Fibroblast of mammary gland (primary cell): ENCODE data around the gene RNF208.

Experiments used
- DNase-seq: peaks from one replicate; pipeline ENCODE4 v3.0.0-alpha.2; 2010; ENCODE audit warnings: low read depth
- H3K4me3 ChIP-seq: 2 replicates; pipeline ENCODE4 v1.5.1; 2011; ENCODE audit warnings: low read depth, mild to moderate bottlenecking, low read length, moderate library complexity; ENCODE audit not compliant: control insufficient read depth
- TF ChIP-seq, protein P1 (sequence below): conservative IDR thresholded peaks from 2 replicates; pipeline ENCODE4 v1.5.1; 2011; ENCODE audit warnings: low read depth, low read length, inconsistent platforms; ENCODE audit not compliant: control insufficient read depth, insufficient read depth

RNF208 gene

DNA sequence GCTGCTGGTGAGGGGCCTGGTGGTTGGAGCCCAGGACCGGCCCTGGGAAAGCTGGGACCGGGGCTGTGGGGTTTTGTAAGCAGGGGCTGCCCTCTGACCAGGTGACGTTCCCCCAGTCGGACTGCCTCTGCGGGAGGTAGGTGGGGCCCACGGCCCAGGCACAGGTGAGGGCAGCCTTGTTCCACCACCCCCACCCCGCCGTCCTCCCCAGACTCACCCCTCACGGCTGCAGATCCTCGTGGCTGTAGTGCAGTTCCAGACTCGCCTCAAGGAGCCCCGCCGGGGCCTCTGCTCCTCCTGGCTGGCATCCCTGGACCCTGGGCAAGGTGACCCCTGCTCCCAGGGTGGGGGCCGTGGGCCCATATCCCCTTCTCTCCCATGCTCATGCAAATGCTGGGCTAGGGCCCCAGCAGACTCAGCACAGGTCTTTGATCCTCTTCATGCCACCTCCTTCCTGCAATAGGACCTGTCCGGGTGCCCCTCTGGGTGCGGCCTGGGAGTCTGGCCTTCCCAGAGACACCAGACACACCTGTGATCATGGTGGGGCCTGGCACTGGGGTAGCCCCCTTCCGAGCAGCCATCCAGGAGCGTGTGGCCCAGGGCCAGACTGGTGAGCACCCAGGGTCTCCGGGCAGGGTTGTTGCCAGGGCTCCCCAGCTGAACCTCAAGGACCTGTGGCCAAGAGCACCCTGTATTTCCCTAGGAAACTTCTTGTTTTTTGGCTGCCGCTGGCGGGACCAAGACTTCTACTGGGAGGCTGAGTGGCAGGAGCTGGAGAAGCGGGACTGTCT is 6.6 kb downstream of the RNF208 start:
- H3K4me3 ChIP-seq: no peak overlapping the region
- TF ChIP-seq, protein P1, sequence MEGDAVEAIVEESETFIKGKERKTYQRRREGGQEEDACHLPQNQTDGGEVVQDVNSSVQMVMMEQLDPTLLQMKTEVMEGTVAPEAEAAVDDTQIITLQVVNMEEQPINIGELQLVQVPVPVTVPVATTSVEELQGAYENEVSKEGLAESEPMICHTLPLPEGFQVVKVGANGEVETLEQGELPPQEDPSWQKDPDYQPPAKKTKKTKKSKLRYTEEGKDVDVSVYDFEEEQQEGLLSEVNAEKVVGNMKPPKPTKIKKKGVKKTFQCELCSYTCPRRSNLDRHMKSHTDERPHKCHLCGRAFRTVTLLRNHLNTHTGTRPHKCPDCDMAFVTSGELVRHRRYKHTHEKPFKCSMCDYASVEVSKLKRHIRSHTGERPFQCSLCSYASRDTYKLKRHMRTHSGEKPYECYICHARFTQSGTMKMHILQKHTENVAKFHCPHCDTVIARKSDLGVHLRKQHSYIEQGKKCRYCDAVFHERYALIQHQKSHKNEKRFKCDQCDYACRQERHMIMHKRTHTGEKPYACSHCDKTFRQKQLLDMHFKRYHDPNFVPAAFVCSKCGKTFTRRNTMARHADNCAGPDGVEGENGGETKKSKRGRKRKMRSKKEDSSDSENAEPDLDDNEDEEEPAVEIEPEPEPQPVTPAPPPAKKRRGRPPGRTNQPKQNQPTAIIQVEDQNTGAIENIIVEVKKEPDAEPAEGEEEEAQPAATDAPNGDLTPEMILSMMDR: no peak

DNA sequence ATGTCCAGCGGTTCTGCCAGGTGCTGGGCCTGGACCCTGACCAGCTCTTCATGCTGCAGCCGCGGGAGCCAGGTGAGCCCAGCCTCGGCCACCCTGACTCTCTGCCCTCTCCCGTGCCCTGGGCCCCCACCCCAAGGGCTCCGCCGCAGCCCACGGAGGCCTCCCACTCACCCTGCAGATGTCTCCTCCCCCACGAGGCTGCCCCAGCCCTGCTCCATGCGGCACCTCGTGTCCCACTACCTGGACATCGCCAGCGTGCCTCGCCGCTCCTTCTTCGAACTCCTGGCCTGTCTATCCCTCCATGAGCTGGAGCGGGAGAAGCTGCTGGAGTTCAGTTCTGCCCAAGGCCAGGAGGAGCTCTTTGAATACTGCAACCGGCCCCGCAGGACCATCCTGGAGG is 7.4 kb downstream of the RNF208 start:
- no peak overlapping the region for H3K4me3 ChIP-seq
- TF ChIP-seq, protein P1: no peak
- no peak for DNase-seq

More for the DNA sequence above, 6.6 kb downstream of the RNF208 start:
- DNase-seq: no peak

DNA sequence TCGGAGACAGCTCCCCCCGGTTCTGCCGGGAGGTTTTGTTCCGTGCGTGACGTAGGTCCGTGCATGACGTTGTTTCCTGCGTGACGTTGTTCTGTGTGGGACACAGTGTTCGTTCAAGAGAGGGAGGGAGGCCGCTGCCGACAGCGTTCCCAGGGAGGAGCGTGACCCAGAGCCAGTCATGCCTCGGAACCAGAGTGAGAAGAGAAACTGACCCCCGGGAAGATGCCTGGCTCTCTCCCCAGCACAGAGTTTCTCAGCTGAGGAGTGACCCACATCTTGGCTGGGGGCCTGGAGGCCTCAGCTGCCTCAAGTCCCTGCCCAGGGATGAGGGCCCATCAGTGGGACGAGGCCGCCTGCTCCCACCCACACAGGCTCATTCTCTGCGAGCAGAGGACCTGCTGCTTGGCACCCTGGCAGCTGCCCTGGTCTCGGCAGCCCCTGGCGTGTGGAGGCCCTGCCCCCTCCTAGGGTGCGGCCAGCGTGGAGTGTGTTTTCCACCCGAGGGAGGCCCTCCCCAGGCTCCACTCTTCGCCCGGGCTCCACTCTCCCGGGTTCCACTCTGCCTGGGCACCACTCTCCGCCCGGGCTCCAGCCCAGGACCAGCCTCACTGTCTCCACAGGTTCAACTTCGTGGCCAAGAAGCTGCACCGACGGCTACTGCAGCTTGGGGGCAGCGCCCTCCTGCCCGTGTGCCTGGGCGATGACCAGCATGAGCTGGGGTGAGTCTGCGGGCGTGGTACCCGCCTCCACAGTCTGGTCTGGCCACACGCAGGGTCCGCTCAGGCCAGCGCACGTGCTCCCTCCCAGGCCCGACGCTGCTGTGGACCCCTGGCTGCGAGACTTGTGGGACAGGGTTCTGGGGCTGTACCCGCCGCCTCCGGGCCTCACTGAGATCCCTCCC is 8.6 kb downstream of the RNF208 start:
- TF ChIP-seq, protein P1: no peak
- DNase-seq: peak; percentile 62
- no peak overlapping the region for H3K4me3 ChIP-seq

DNA sequence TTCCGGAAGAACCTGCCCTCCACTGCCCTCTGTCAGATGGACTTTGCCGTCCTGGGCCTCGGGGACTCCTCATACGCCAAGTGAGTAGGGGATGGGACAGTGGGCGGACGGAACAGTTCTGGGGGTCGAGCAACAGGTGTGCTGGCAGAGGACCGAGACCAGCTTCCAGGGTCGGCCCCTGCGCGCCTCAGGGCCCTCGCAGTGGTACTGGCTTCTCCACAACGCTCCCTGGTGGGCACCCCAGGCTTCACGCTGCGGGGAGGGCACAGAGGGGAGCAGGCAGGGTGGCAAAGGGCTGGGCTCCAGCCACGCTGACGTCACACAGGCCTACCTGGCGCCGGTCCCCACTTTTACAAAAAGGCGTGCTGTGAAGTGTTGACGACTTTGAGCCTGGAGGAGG is 9.5 kb downstream of the RNF208 start:
- no peak overlapping the region for H3K4me3 ChIP-seq
- TF ChIP-seq, protein P1: no peak
- no peak for DNase-seq

DNA sequence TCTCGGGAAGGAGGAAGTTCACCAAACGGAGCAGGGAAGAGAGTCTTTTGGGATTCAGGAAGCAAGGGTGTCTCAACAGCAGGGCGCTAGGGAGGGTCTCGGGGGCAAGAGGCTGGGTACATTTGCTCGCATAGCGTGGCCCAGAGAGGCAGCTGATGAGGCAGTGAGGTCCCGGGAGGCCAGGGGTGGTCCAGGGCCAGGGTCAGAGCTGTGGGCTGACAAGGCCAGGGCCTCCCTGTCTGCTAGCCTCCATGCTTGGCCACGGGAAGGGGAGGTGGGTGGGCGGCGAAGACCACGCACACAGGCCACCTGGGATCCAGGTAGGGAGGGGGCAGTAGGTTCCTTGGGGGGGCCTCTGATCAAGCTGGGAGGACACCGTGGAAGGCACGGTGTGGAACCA is 10.5 kb downstream of the RNF208 start:
- H3K4me3 ChIP-seq: no peak overlapping the region
- no peak for DNase-seq
- TF ChIP-seq, protein P1: no peak

DNA sequence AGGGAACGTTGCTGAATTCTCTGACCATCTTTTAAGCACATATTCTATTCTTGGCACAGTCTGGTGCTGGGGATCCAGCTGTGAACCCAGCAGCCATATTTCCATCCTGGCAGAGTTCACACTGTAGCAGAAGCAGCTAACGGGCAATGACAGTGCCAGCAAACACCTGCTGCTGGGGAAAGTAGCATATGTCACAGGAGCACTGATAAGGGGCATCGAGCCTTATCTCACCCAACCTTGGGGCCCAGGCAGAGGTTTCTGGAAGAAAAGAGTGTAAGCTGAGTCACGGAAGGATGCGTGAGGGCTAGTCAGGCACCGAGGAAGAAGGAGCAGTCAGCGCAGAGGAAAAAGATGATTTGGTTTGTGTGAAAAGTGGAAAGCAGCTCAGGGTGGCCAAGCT is 15.4 kb downstream of the RNF208 start:
- TF ChIP-seq, protein P1: no peak
- H3K4me3 ChIP-seq: peak overlapping the region; percentile 90
- DNase-seq: no peak
